Upper lobe of left lung (tissue), 6 donors: ENCODE data around the gene METTL22. TPM values are rescaled to one million over a fixed set of nuclear protein-coding genes. Genes with fewer than 3 reads are reported as not detected.

Experiments used
- ATAC-seq, 2 donors: fragments of 200-7000 bp; cut with Tn5 transposase; one replicate each; pipeline ENCODE4 v1.9.1; 2022; ENCODE audit warnings: mild to moderate bottlenecking in 2 of 2, moderate library complexity in 2 of 2; ENCODE audit not compliant: low FRiP score in 2 of 2
- DNase-seq, 2 donors: peaks; one replicate each; pipeline ENCODE4 v3.0.0-alpha.2; 2019 to 2020
- H3K27ac ChIP-seq, 4 donors: fragments of 200-600 bp; sonication (generic); one replicate each; pipeline ENCODE4 v1.5.1; 2016 to 2019
- H3K27me3 ChIP-seq, 4 donors: fragments of 200-600 bp; sonication (generic); one replicate each; pipeline ENCODE4 v1.5.1; 2017 to 2019
- H3K36me3 ChIP-seq, 4 donors: fragments of 200-600 bp; sonication (generic); one replicate each; pipeline ENCODE4 v1.5.1; 2016 to 2019
- H3K4me1 ChIP-seq, 4 donors: fragments of 200-600 bp; sonication (generic); one replicate each; pipeline ENCODE4 v1.5.1; 2018 to 2019
- H3K4me3 ChIP-seq, 4 donors: fragments of 200-600 bp; sonication (generic); one replicate each; pipeline ENCODE4 v1.5.1; 2017 to 2019; ENCODE audit warnings: mild to moderate bottlenecking in 2 of 4, moderate library complexity in 1 of 4
- H3K9me3 ChIP-seq, 4 donors: fragments of 200-600 bp; sonication (generic); one replicate each; pipeline ENCODE4 v1.5.1; 2018 to 2019
- CTCF ChIP-seq, 6 experiments: fragments of 450-650 bp in 4 of 6; fragments of 200-600 bp in 2 of 6; sonication (generic) in 2 of 6; IDR thresholded peaks; one replicate each; pipeline ENCODE4 v1.5.1; 2016 to 2019; ENCODE audit warnings: antibody characterized with exemption in 6 of 6
- EP300 ChIP-seq, 4 donors: sonication (generic); formaldehyde crosslinking; IDR thresholded peaks; one replicate each; pipeline ENCODE4 v1.5.1; 2017; ENCODE audit warnings: antibody characterized with exemption in 4 of 4, control low read depth in 2 of 4
- POLR2A ChIP-seq, 4 donors: fragments of 450-650 bp; IDR thresholded peaks; one replicate each; pipeline ENCODE4 v1.5.1; 2016 to 2017; ENCODE audit warnings: antibody characterized with exemption in 4 of 4, mild to moderate bottlenecking in 2 of 4
- POLR2AphosphoS5 ChIP-seq, 2 donors: sonication (generic); formaldehyde crosslinking; IDR thresholded peaks; one replicate each; pipeline ENCODE4 v1.5.1; 2017; ENCODE audit warnings: antibody characterized with exemption in 2 of 2
- WGBS, 2 donors: methylation state at CpG; one replicate each; pipeline ENCODE4 v1.1.5; 2017 to 2018; 5-methylcytosine and 5-hydroxymethylcytosine counted together
- small RNA-seq, 4 donors: library from RNA; depleted of rRNA; stranded (forward); fragments of <200 nt; gene quantifications; one replicate each; pipeline ENCODE3, GENCODE V24; 2016
- total RNA-seq, 6 donors: library from RNA; depleted of rRNA in 4 of 6; stranded (reverse); fragments of >200 nt in 4 of 6; gene quantifications; one replicate each; pipeline versions ENCODE4 v1.1.0 to v1.2.1, GENCODE V29; 2016 to 2021
- donor health status: DM: no; HTN: no; CAD: no; lungs with moderate emphysema.
- donor health status: DM: no; HTN: yes; CAD: no; lungs with severe emphysema.

Gene METTL22
- total RNA-seq, 6 donors from 2014 or later: 22.3 to 118 (median 36.5) TPM

- H3K4me3 ChIP-seq: no peak overlapping the region
- H3K4me1 ChIP-seq: no peaks in the 10 kb centered on the region
- ATAC-seq: no peak
- 82 to 86% methylated on average over 18 of the region's 18 CpGs for WGBS, 2 donors
- no peaks in the 10 kb centered on the region for H3K36me3 ChIP-seq
- DNase-seq: no peak
- TF ChIP-seq EP300 (IDR thresholded peaks at IDR 0.05) (no peak), CTCF (IDR thresholded peaks at IDR 0.05) (no peak), POLR2A (IDR thresholded peaks at IDR 0.05) (no peak), POLR2AphosphoS5 (IDR thresholded peaks at IDR 0.05) (no peak)
- no peaks in the 10 kb centered on the region for H3K27me3 ChIP-seq
- H3K27ac ChIP-seq: no peak overlapping the region
- peaks cover under 1 to 2% (median 1%) of the 10 kb centered on the region in 4 donors for H3K9me3 ChIP-seq
Measured at GRCh38 chr16:8694795-8695728, 73.6 kb downstream of the METTL22 start.

- no peaks in the 10 kb centered on the region for H3K9me3 ChIP-seq
- WGBS, 2 donors: 81 to 90% methylated on average over 12 of the region's 12 CpGs
- no peak for ATAC-seq
Measured at GRCh38 chr16:8696880-8697279, 75.4 kb downstream of the METTL22 start.

GRCh38 chr16:8697965-8698364, 76.5 kb downstream of the METTL22 start:
- no peak for TF ChIP-seq POLR2AphosphoS5 (IDR thresholded peaks at IDR 0.05)
- TF ChIP-seq EP300 (IDR thresholded peaks at IDR 0.05): no peak
- TF ChIP-seq POLR2A (IDR thresholded peaks at IDR 0.05): no peak
- TF ChIP-seq CTCF (IDR thresholded peaks at IDR 0.05): no peak
- Histone ChIP-seq H3K9me3 (no peaks in the 10 kb centered on the region), H3K27ac (no peak overlapping the region), H3K36me3 (no peaks in the 10 kb centered on the region), H3K4me1 (no peaks in the 10 kb centered on the region), H3K4me3 (no peak overlapping the region), H3K27me3 (no peaks in the 10 kb centered on the region)
- ATAC-seq: no peak
- WGBS, 2 donors: 20 to 34% methylated on average over 3 of the region's 3 CpGs
- DNase-seq: no peak

More at GRCh38 chr16:8696880-8697279, 75.4 kb downstream of the METTL22 start:
- DNase-seq: no peak
- no peaks in the 10 kb centered on the region for H3K36me3 ChIP-seq
- no peaks in the 10 kb centered on the region for H3K27me3 ChIP-seq
- no peak overlapping the region for H3K4me3 ChIP-seq
- TF ChIP-seq POLR2AphosphoS5 (IDR thresholded peaks at IDR 0.05) (no peak), POLR2A (IDR thresholded peaks at IDR 0.05) (no peak), EP300 (IDR thresholded peaks at IDR 0.05) (no peak), CTCF (IDR thresholded peaks at IDR 0.05) (no peak)
- no peaks in the 10 kb centered on the region for H3K4me1 ChIP-seq
- no peak overlapping the region for H3K27ac ChIP-seq

Small RNA genes lying within 50 kb of the gene (small RNA-seq; reads per million reads assigned to genes)
- gene RN7SL743P: 0 reads per million in 4 donors

Other genes starting within 250 kb of the METTL22 start
- gene TMEM114, start 31.2 kb upstream of the METTL22 start, total RNA-seq: not detected
- 10 to 100 TPM in 2 of 6 donors, 1 to 10 TPM in 4; 4.7 to 22.0 (median 9.1) TPM for gene ABAT, start 52.9 kb downstream of the METTL22 start, total RNA-seq
- gene TMEM186, start 175.9 kb downstream of the METTL22 start, total RNA-seq: 10 to 100 TPM in 1 of 6 donors, 1 to 10 TPM in 5; 4.2 to 10.7 (median 6.9) TPM
- gene PMM2, start 176.1 kb downstream of the METTL22 start, total RNA-seq: 10 to 100 TPM; 27.2 to 37.1 (median 29.8) TPM
- 100 to 1,000 TPM in 1 of 6 donors, 10 to 100 TPM in 5; 33.5 to 102 (median 75.3) TPM for gene CARHSP1, start 247.3 kb downstream of the METTL22 start, total RNA-seq